Lung (tissue), 12 donors: ENCODE results near the gene CLDN2. TPM values are rescaled to one million over a fixed set of nuclear protein-coding genes. Genes with fewer than 3 reads are reported as not detected.

Source experiments
- ATAC-seq: fragments of 200-7000 bp; cut with Tn5 transposase; one replicate; pipeline ENCODE4 v1.9.1; 2020; ENCODE audit warnings: moderate number of reproducible peaks; ENCODE audit not compliant: insufficient read depth, low FRiP score
- DNase-seq, 3 donors: peaks; one replicate each; pipeline ENCODE4 v3.0.0-alpha.2; 2013 to 2017
- H3K27ac ChIP-seq, 2 donors: one replicate each; pipeline ENCODE4 v1.5.1; 2013; ENCODE audit warnings: mild to moderate bottlenecking in 2 of 2, moderate library complexity in 2 of 2, control low read depth in 1 of 2, inconsistent platforms in 1 of 2, low read depth in 1 of 2, low read length in 1 of 2
- H3K27me3 ChIP-seq, 3 donors: one replicate each; pipeline ENCODE4 v1.5.1; 2013; ENCODE audit warnings: low read length in 2 of 3; ENCODE audit not compliant: control insufficient read depth in 3 of 3, insufficient read depth in 3 of 3
- H3K36me3 ChIP-seq, 4 donors: one replicate each; pipeline ENCODE4 v1.5.1; 2013; ENCODE audit warnings: low read length in 4 of 4, mild to moderate bottlenecking in 1 of 4, moderate library complexity in 1 of 4; ENCODE audit not compliant: control insufficient read depth in 4 of 4, insufficient read depth in 4 of 4
- H3K4me1 ChIP-seq, 5 donors: one replicate each; pipeline ENCODE4 v1.5.1; 2013; ENCODE audit warnings: low read length in 5 of 5, mild to moderate bottlenecking in 2 of 5, moderate library complexity in 1 of 5; ENCODE audit not compliant: control insufficient read depth in 5 of 5, insufficient read depth in 5 of 5
- H3K4me3 ChIP-seq: one replicate; pipeline ENCODE4 v1.5.1; 2013; ENCODE audit warnings: mild to moderate bottlenecking, control low read depth, moderate library complexity
- H3K9ac ChIP-seq, 2 donors: one replicate each; pipeline ENCODE4 v1.5.1; 2013; ENCODE audit warnings: low read length in 2 of 2, control low read depth in 1 of 2; ENCODE audit not compliant: insufficient read depth in 1 of 2
- H3K9me3 ChIP-seq, 4 donors: one replicate each; pipeline ENCODE4 v1.5.1; 2013; ENCODE audit warnings: low read length in 3 of 4, mild to moderate bottlenecking in 1 of 4, moderate library complexity in 1 of 4; ENCODE audit not compliant: control insufficient read depth in 4 of 4, insufficient read depth in 3 of 4
- CTCF ChIP-seq: IDR thresholded peaks from 2 replicates; pipeline ENCODE4 v1.5.1; 2012; ENCODE audit warnings: mild to moderate bottlenecking; ENCODE audit errors: control extremely low read depth, extremely low read depth
- WGBS, 2 donors: extraction: QIAGEN DNeasy Blood & Tissue Kit; methylation state at CpG; one replicate each; pipeline ENCODE4 v1.1.7; 2013; 5-methylcytosine and 5-hydroxymethylcytosine counted together
- polyA plus RNA-seq, 2 donors: library from polyadenylated mRNA; stranded (reverse); fragments of 200-250 nt; gene quantifications; one replicate each; pipeline ENCODE4 v1.2.1, GENCODE V29; 2013
- total RNA-seq, 2 donors: library from RNA; depleted of rRNA in 1 of 2; stranded (reverse); fragments of >200 nt in 1 of 2; gene quantifications; one replicate each; pipeline ENCODE4 v1.2.1, GENCODE V29; 2014 to 2021
- donor health status: control.
- donor health status: control.
- donor health status: Bipolar disorder and iron deficiency.
- donor health status: healthy.
- donor health status: DM: yes; HTN: yes; CAD: no.

CLDN2 gene
- total and polyA plus RNA-seq, 4 donors = 0.07 to 0.46 (median 0.28) TPM; not detected in 1

- H3K9ac ChIP-seq = no peak overlapping the region
- 34 to 38% methylated on average over 6 of the region's 6 CpGs for WGBS, 2 donors
- no peak overlapping the region for H3K27ac ChIP-seq
- no peak for ATAC-seq
- no peaks in the 10 kb centered on the region for H3K9me3 ChIP-seq
- H3K4me3 ChIP-seq = no peak overlapping the region
- DNase-seq = peak in 1 of 3 donors; percentile 40
- H3K27me3 ChIP-seq = peaks cover 0 to 26% (median 15%) of the 10 kb centered on the region in 3 donors
- TF ChIP-seq CTCF = no peak
- peaks cover 0 to 13% (median 3%) of the 10 kb centered on the region in 5 donors for H3K4me1 ChIP-seq
- H3K36me3 ChIP-seq = no peaks in the 10 kb centered on the region
These were observed 2.2 kb upstream of the CLDN2 start for GRCh38 chrX:106917830-106918500.

- no peak overlapping the region for H3K4me3 ChIP-seq
- DNase-seq (peak in 1 of 3 donors; percentile 53), ATAC-seq (no peak)
- WGBS, 2 donors = 62 to 100% methylated on average over 2 of the region's 2 CpGs
- H3K9ac ChIP-seq = no peak overlapping the region
- no peak overlapping the region for H3K27ac ChIP-seq
- TF ChIP-seq CTCF = no peak
- no peaks in the 10 kb centered on the region for H3K36me3 ChIP-seq
- H3K27me3 ChIP-seq = peaks cover 0 to 24% (median 6%) of the 10 kb centered on the region in 3 donors
- no peaks in the 10 kb centered on the region for H3K9me3 ChIP-seq
- peaks cover 0 to 13% (median 3%) of the 10 kb centered on the region in 5 donors for H3K4me1 ChIP-seq
These were observed 1.4 kb downstream of the CLDN2 start for GRCh38 chrX:106921637-106922036.

GRCh38 chrX:106927023-106927422 is 6.8 kb downstream of the CLDN2 start:
- Histone ChIP-seq H3K9me3 (no peaks in the 10 kb centered on the region), H3K4me1 (no peaks in the 10 kb centered on the region), H3K27me3 (peaks cover 0 to 13% (median 2%) of the 10 kb centered on the region in 3 donors), H3K4me3 (no peak overlapping the region), H3K27ac (no peak overlapping the region), H3K9ac (no peak overlapping the region), H3K36me3 (no peaks in the 10 kb centered on the region)
- no peak for ATAC-seq
- no peak for DNase-seq
- no peak for TF ChIP-seq CTCF
- 90% methylated on average over 3 of the region's 3 CpGs for WGBS, 2 donors
